ENCODE measurements around the gene WDFY4.

Gene WDFY4

DNA sequence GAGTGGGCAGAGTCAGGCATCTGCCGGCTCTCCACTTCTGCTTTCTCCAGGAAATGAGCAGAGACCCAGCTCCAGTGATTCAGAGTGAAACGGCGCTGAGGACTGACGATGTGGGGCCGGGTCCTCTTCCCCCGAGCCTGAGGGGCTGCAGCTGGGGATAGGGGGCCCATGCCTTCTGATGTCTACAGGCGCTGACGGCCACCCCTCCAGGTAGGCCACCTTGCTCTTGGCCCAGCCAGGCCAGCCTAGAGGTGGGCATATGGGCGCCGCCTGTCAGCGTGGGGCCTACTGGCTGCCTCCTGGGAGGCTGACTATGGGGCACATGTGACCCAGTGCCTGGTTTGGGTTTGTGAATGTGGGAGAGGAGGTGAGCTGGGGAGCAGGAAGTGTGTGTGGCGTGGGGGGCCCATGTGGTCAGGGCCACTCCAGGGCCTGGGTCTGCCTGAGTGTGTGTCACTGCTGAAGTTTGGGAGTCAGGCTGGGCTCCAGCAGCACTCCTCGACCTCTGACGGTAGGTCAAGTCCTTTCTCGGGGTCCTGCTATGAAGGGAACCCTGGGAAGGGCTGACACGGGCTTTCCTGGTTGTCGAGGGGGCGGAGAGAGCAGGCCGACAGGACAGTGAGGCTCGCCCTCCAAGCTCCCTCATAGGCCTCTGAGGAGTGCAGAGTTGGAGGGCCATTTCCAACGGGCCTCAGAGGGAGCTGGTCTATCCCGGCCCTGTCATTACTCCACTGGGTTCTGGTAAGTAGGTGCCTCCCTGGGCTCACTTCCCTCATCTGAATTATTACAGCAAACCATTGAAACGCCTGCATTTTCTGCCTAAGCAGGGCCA is at the start of gene WDFY4:
Gene WDFY4 (plus strand): TSS at position 82 of the 832 bp plus-strand sequence. CDS start 24,860 bp downstream, outside the sequence.
- Histone ChIP-seq H3K9me3 (ENCODE audit: control insufficient read depth, low read length) (no peaks in the 10 kb centered on the region), H3K4me3 (ENCODE audit: low read depth, low read length) (no peak within 1 kb of the TSS), H3K4me2 (ENCODE audit: low read length) (peak within 1 kb of the TSS; percentile 50), H3K27ac (peak within 1 kb of the TSS; percentile 15), H3K79me2 (no peaks in the 10 kb centered on the region), H2AFZ (peak within 1 kb of the TSS; percentile 31), H3K9ac (no peak within 1 kb of the TSS), H3K4me1 (peaks cover 11% of the 10 kb centered on the region), H3K27me3 (ENCODE audit: control insufficient read depth, insufficient read depth, low read length) (no peaks in the 10 kb centered on the region), H3K36me3 (ENCODE audit: control insufficient read depth, insufficient read depth, low read length) (no peaks in the 10 kb centered on the region)
- TF ChIP-seq CTCF (IDR thresholded peaks at IDR 0.05) = no peak

DNA sequence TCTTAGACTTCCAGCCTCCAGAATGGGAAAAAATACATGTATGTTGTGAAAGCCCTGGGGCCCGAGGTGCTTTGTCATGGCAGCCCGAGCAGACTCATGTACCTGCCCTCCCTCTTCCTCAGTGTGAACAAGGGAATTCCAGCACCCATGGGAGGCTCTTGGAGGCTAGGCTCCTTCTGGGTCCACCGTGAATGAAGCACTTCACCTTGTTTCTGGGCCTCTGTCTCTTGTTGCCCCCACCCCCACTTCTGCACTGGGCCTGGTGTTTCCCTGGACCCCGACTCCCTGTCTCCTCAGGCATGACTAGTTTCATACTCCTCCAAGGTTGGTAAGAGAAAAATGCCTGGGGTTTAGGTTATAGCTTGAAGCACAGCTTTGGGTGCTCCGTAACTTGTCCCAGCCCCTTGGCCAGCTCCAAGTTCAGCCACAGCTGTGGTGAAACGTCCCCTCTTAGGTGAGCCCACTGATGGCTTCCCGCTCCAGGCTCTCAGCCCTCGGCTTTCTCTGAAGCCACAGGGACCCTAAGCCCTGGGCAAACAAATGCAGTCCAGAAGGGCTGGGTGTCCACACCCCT is 49.6 kb upstream of the WDFY4 start:
- no peaks in the 10 kb centered on the region for H3K9me3 ChIP-seq (ENCODE audit: control insufficient read depth, low read length)
- no peaks in the 10 kb centered on the region for H3K79me2 ChIP-seq
- H3K4me3 ChIP-seq (ENCODE audit: low read depth, low read length) = no peak overlapping the region
- H3K27ac ChIP-seq = no peak overlapping the region
- H3K4me1 ChIP-seq = no peaks in the 10 kb centered on the region
- no peak for TF ChIP-seq CTCF (IDR thresholded peaks at IDR 0.05)
- no peak overlapping the region for H2AFZ ChIP-seq
- H3K4me2 ChIP-seq (ENCODE audit: low read length) = no peak overlapping the region
- no peaks in the 10 kb centered on the region for H3K36me3 ChIP-seq (ENCODE audit: control insufficient read depth, insufficient read depth, low read length)
- H3K9ac ChIP-seq = no peak overlapping the region
- H3K27me3 ChIP-seq (ENCODE audit: control insufficient read depth, insufficient read depth, low read length) = no peaks in the 10 kb centered on the region

DNA sequence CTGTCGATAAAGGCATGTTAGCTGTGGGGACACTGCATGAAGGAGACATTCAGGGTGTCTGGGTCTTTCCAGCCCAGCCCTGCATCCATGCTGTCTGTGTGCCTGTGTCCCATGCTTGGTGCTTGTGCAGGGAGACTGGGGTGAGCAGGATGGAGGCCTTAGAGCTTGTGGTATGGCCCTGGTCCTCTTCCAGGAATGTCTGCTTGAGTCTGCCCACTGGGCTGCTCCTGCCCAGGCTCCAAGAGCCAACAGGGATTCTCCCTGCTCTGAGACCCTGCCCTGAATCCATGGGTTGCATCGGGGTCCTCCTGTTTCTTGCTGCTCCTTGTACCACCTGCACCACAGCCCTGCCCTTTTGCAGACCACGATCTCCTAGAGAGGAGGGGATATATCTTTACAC is 48.4 kb upstream of the WDFY4 start:
- TF ChIP-seq CTCF (IDR thresholded peaks at IDR 0.05) = no peak
- no peaks in the 10 kb centered on the region for H3K27me3 ChIP-seq (ENCODE audit: control insufficient read depth, insufficient read depth, low read length)
- H3K4me1 ChIP-seq = no peaks in the 10 kb centered on the region
- H2AFZ ChIP-seq = no peak overlapping the region
- H3K27ac ChIP-seq = no peak overlapping the region
- no peak overlapping the region for H3K9ac ChIP-seq
- H3K36me3 ChIP-seq (ENCODE audit: control insufficient read depth, insufficient read depth, low read length) = no peaks in the 10 kb centered on the region
- no peaks in the 10 kb centered on the region for H3K79me2 ChIP-seq
- H3K9me3 ChIP-seq (ENCODE audit: control insufficient read depth, low read length) = no peaks in the 10 kb centered on the region
- H3K4me2 ChIP-seq (ENCODE audit: low read length) = no peak overlapping the region
- H3K4me3 ChIP-seq (ENCODE audit: low read depth, low read length) = no peak overlapping the region

GRCh38 chr10:48636901-48637300 is 47.8 kb upstream of the WDFY4 start:
- H3K27ac ChIP-seq = no peak overlapping the region
- H3K27me3 ChIP-seq (ENCODE audit: control insufficient read depth, insufficient read depth, low read length) = no peaks in the 10 kb centered on the region
- no peak overlapping the region for H2AFZ ChIP-seq
- no peak for TF ChIP-seq CTCF (IDR thresholded peaks at IDR 0.05)
- H3K79me2 ChIP-seq = no peaks in the 10 kb centered on the region
- no peak overlapping the region for H3K9ac ChIP-seq
- H3K4me2 ChIP-seq (ENCODE audit: low read length) = no peak overlapping the region
- no peaks in the 10 kb centered on the region for H3K4me1 ChIP-seq
- no peaks in the 10 kb centered on the region for H3K36me3 ChIP-seq (ENCODE audit: control insufficient read depth, insufficient read depth, low read length)
- H3K4me3 ChIP-seq (ENCODE audit: low read depth, low read length) = no peak overlapping the region
- H3K9me3 ChIP-seq (ENCODE audit: control insufficient read depth, low read length) = no peaks in the 10 kb centered on the region
